ENCODE results near the gene FKBP5. TPM values are rescaled to one million over a fixed set of nuclear protein-coding genes. Genes with fewer than 3 reads are reported as not detected.

The FKBP5 gene
- total and polyA plus RNA-seq, 3 donors from 2014 or later, result 86.8 to 185 (median 156) TPM

GRCh38 chr6:35534407-35535170 lies 154.1 kb downstream of the FKBP5 start:
- Histone ChIP-seq H3K4me3 (no peak overlapping the region), H3K9me3 (no peaks in the 10 kb centered on the region), H3K27me3 (no peaks in the 10 kb centered on the region), H3K36me3 (ENCODE audit: low read depth, missing control alignments) (no peaks in the 10 kb centered on the region), H3K4me1 (no peaks in the 10 kb centered on the region), H3K27ac (no peak overlapping the region)
- TF ChIP-seq POLR2A (IDR thresholded peaks at IDR 0.05) (no peak), CTCF (IDR thresholded peaks at IDR 0.05) (no peak)
- WGBS, 2 donors, result 42 to 43% methylated on average over 11 of the region's 11 CpGs
- no peak for DNase-seq
- intact Hi-C loops (cut with DNase I; ENCODE audit: low total_unique reads), result no loop called here

- TF ChIP-seq CTCF (IDR thresholded peaks at IDR 0.05) (no peak), POLR2A (IDR thresholded peaks at IDR 0.05) (no peak)
- Histone ChIP-seq H3K4me3 (no peak overlapping the region), H3K36me3 (ENCODE audit: low read depth, missing control alignments) (no peaks in the 10 kb centered on the region), H3K27me3 (no peaks in the 10 kb centered on the region), H3K27ac (no peak overlapping the region), H3K4me1 (no peaks in the 10 kb centered on the region), H3K9me3 (no peaks in the 10 kb centered on the region)
- intact Hi-C loops (cut with DNase I; ENCODE audit: low total_unique reads), result no loop called here
- 81 to 88% methylated on average over 6 of the region's 6 CpGs for WGBS, 2 donors
- DNase-seq, result no peak
These were observed 154.7 kb downstream of the FKBP5 start for GRCh38 chr6:35533981-35534380.

- no peaks in the 10 kb centered on the region for H3K4me1 ChIP-seq
- H3K27me3 ChIP-seq, result no peaks in the 10 kb centered on the region
- intact Hi-C loops (cut with DNase I; ENCODE audit: low total_unique reads), result no loop called here
- H3K27ac ChIP-seq, result no peak overlapping the region
- no peaks in the 10 kb centered on the region for H3K36me3 ChIP-seq (ENCODE audit: low read depth, missing control alignments)
- TF ChIP-seq CTCF (IDR thresholded peaks at IDR 0.05) (no peak), POLR2A (IDR thresholded peaks at IDR 0.05) (no peak)
- H3K4me3 ChIP-seq, result no peak overlapping the region
- no peak for DNase-seq
- 88 to 91% methylated on average over 4 of the region's 4 CpGs for WGBS, 2 donors
- H3K9me3 ChIP-seq, result no peaks in the 10 kb centered on the region
These were observed 156.6 kb downstream of the FKBP5 start for GRCh38 chr6:35532126-35532525.

- DNase-seq, result no peak
- Histone ChIP-seq H3K9me3 (no peaks in the 10 kb centered on the region), H3K27me3 (no peaks in the 10 kb centered on the region), H3K36me3 (ENCODE audit: low read depth, missing control alignments) (no peaks in the 10 kb centered on the region), H3K4me1 (no peaks in the 10 kb centered on the region), H3K4me3 (no peak overlapping the region), H3K27ac (no peak overlapping the region)
- 72 to 82% methylated on average over 3 of the region's 3 CpGs for WGBS, 2 donors
- no peak for TF ChIP-seq CTCF (IDR thresholded peaks at IDR 0.05)
- no peak for TF ChIP-seq POLR2A (IDR thresholded peaks at IDR 0.05)
- intact Hi-C loops (cut with DNase I; ENCODE audit: low total_unique reads), result loop anchor here (5.0 kb wide), 1 partner anchor 213 kb away; the partner anchor contains the start of gene ARMC12
These were observed 164.2 kb downstream of the FKBP5 start for GRCh38 chr6:35524380-35525020.

Small RNA genes within 50 kb of the gene (microRNA-seq; reads per million reads assigned to microRNA genes)
- 8.3 to 9.0 reads per million in 2 donors for gene MIR5690 (ENCODE audit: borderline number of aligned reads in 2 of 2, borderline replicate concordance in 1 of 2)

Small RNA genes within 50 kb of the gene (small RNA-seq; reads per million reads assigned to genes)
- 0 reads per million in 2 donors for gene MIR5690
- gene RF00561, result 0 reads per million in 2 donors

Other genes starting within 250 kb of the FKBP5 start
- 10 to 100 TPM; 14.1 to 15.0 TPM for gene FANCE, start 236.6 kb downstream of the FKBP5 start, total RNA-seq
- 18.0 TPM for gene FANCE, start 236.6 kb downstream of the FKBP5 start, polyA plus RNA-seq (ENCODE audit: insufficient read depth, low read depth, low replicate concordance)
- 100 to 1,000 TPM; 305 to 538 TPM for gene RPL10A, start 220.5 kb downstream of the FKBP5 start, total RNA-seq
- 768 TPM for gene RPL10A, start 220.5 kb downstream of the FKBP5 start, polyA plus RNA-seq (ENCODE audit: insufficient read depth, low read depth, low replicate concordance)
- 10 to 100 TPM; 10.6 to 17.8 TPM for gene TEAD3, start 191.8 kb downstream of the FKBP5 start, total RNA-seq
- gene TEAD3, start 191.8 kb downstream of the FKBP5 start, polyA plus RNA-seq (ENCODE audit: insufficient read depth, low read depth, low replicate concordance), result 16.2 TPM
- 1 to 10 TPM in 1 of 2 donors, under 1 TPM in 1; 0.87 to 2.4 TPM for gene TULP1, start 176.0 kb downstream of the FKBP5 start, total RNA-seq
- gene TULP1, start 176.0 kb downstream of the FKBP5 start, polyA plus RNA-seq (ENCODE audit: insufficient read depth, low read depth, low replicate concordance), result 0.53 TPM
- gene ARMC12, start 48.1 kb upstream of the FKBP5 start, total RNA-seq, result 100 to 1,000 TPM in 1 of 2 donors, 10 to 100 TPM in 1; 46.8 to 104 TPM
- 84.9 TPM for gene ARMC12, start 48.1 kb upstream of the FKBP5 start, polyA plus RNA-seq (ENCODE audit: insufficient read depth, low read depth, low replicate concordance)
- not detected for gene CLPSL2, start 87.7 kb upstream of the FKBP5 start, total RNA-seq
- not detected for gene CLPSL2, start 87.7 kb upstream of the FKBP5 start, polyA plus RNA-seq (ENCODE audit: insufficient read depth, low read depth, low replicate concordance)
- not detected for gene CLPSL1, start 92.1 kb upstream of the FKBP5 start, total RNA-seq
- gene CLPSL1, start 92.1 kb upstream of the FKBP5 start, polyA plus RNA-seq (ENCODE audit: insufficient read depth, low read depth, low replicate concordance), result not detected
- 1 to 10 TPM in 1 of 2 donors, not detected in 1; 1.2 TPM for gene CLPS, start 108.4 kb upstream of the FKBP5 start, total RNA-seq
- not detected for gene CLPS, start 108.4 kb upstream of the FKBP5 start, polyA plus RNA-seq (ENCODE audit: insufficient read depth, low read depth, low replicate concordance)
- gene LHFPL5, start 116.4 kb upstream of the FKBP5 start, total RNA-seq, result under 1 TPM; 0.24 to 0.50 TPM
- gene LHFPL5, start 116.4 kb upstream of the FKBP5 start, polyA plus RNA-seq (ENCODE audit: insufficient read depth, low read depth, low replicate concordance), result not detected
- 10 to 100 TPM; 77.3 to 84.6 TPM for gene SRPK1, start 232.2 kb upstream of the FKBP5 start, total RNA-seq
- 86.3 TPM for gene SRPK1, start 232.2 kb upstream of the FKBP5 start, polyA plus RNA-seq (ENCODE audit: insufficient read depth, low read depth, low replicate concordance)

All from testis (tissue), 3 donors.